ENCODE data around the gene PHRF1. TPM values are rescaled to one million over a fixed set of nuclear protein-coding genes. Genes with fewer than 3 reads are reported as not detected.

The PHRF1 gene
- total and polyA plus RNA-seq, 12 donors: 8.7 to 62.3 (median 26.1) TPM

GRCh38 chr11:565921-566509, 10.3 kb upstream of the PHRF1 start:
- intact Hi-C loops (cut with DNase I): no loop called here
- H3K36me3 ChIP-seq (replicated peaks in 1 of 2): no peaks in the 10 kb centered on the region
- no peaks in the 10 kb centered on the region for H3K27me3 ChIP-seq
- H3K4me1 ChIP-seq (replicated peaks in 1 of 2): peaks cover 12 to 20% of the 10 kb centered on the region in 2 donors
- H3K27ac ChIP-seq: no peak overlapping the region
- DNase-seq: no peak
- no peaks in the 10 kb centered on the region for H3K9me3 ChIP-seq (replicated peaks in 1 of 3)
- TF ChIP-seq CTCF (IDR thresholded peaks at IDR 0.05) (no peak), POLR2A (IDR thresholded peaks at IDR 0.05) (no peak)
- H3K4me3 ChIP-seq: no peak overlapping the region
- WGBS, 4 donors: 86 to 91% (median 88%) methylated on average over 3 to 12 of the region's 12 CpGs

GRCh38 chr11:567011-567628, 9.2 kb upstream of the PHRF1 start:
- Histone ChIP-seq H3K27ac (no peak overlapping the region), H3K9me3 (replicated peaks in 1 of 3) (no peaks in the 10 kb centered on the region), H3K27me3 (no peaks in the 10 kb centered on the region), H3K4me3 (no peak overlapping the region), H3K36me3 (replicated peaks in 1 of 2) (no peaks in the 10 kb centered on the region), H3K4me1 (replicated peaks in 1 of 2) (peaks cover 7 to 12% of the 10 kb centered on the region in 2 donors)
- TF ChIP-seq POLR2A (IDR thresholded peaks at IDR 0.05) (no peak), CTCF (IDR thresholded peaks at IDR 0.05) (no peak)
- no peak for DNase-seq
- WGBS, 4 donors: 93 to 100% (median 97%) methylated on average over 2 to 18 of the region's 18 CpGs
- intact Hi-C loops (cut with DNase I): no loop called here

- H3K36me3 ChIP-seq (replicated peaks in 1 of 2): no peaks in the 10 kb centered on the region
- H3K27me3 ChIP-seq: no peaks in the 10 kb centered on the region
- DNase-seq: no peak
- H3K4me1 ChIP-seq (replicated peaks in 1 of 2): peaks cover 7 to 12% of the 10 kb centered on the region in 2 donors
- intact Hi-C loops (cut with DNase I): no loop called here
- no peaks in the 10 kb centered on the region for H3K9me3 ChIP-seq (replicated peaks in 1 of 3)
- H3K4me3 ChIP-seq: peak overlapping the region in 3 of 4 donors; percentile 13 to 85 (median 56)
- TF ChIP-seq CTCF (IDR thresholded peaks at IDR 0.05): no peak
- TF ChIP-seq POLR2A (IDR thresholded peaks at IDR 0.05): no peak
- WGBS, 4 donors: 25 to 55% (median 32%) methylated on average over 17 to 41 of the region's 41 CpGs; no CpG with 5 or more reads in 1 of the 4 donors
- peak overlapping the region in 2 of 5 donors; percentile 65 to 79 for H3K27ac ChIP-seq
Measured at GRCh38 chr11:567629-568292, 8.5 kb upstream of the PHRF1 start.

All from adrenal gland (tissue), 12 donors.